Hepatocyte (in vitro differentiated cells): ENCODE data around the gene PIP5K1C.

Source experiments
- CTCF ChIP-seq: fragments of 200-600 bp; sonication (generic); IDR thresholded peaks from 2 replicates; pipeline ENCODE4 v1.5.1; 2016; ENCODE audit warnings: antibody characterized with exemption, mild to moderate bottlenecking; ENCODE audit not compliant: poor library complexity
- EZH2 ChIP-seq: fragments of 200-600 bp; sonication (generic); IDR thresholded peaks from 2 replicates; pipeline ENCODE4 v1.6.1; 2016; ENCODE audit warnings: antibody characterized with exemption, mild to moderate bottlenecking, borderline replicate concordance

- TF ChIP-seq CTCF: no peak
- TF ChIP-seq EZH2: no peak
These were observed 89.2 kb downstream of the PIP5K1C start for GRCh38 chr19:3610745-3611717.
